ENCODE measurements around the gene CLDN5.
"Not testable (repeated sequence)": the region's sequence is repeated elsewhere in the genome, so short reads cannot be mapped to it uniquely, and the experiment has no call there.

CLDN5 gene

DNA sequence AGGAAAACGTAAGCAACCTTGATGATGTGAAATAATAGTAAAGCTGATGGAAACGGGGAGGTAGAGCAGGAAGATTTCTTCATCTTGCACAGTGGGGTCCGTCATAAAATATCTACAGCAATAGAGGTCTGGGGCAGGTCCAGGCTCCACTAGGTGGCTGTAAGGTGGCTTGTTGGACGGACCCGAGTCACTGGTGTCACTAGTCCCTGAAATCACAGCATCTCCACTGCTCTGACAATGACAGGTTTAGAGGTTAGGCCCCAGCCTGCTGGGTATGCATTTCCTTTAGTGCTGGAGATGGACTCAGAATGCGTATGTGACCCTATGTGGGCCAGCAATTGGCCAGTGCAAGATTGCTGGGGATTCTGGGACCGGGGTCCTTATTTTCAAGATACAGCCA, 25.2 kb upstream of the CLDN5 start:
- peaks cover 15 to 21% (median 18%) of the 10 kb centered on the region in 11 experiments for H3K9me3 ChIP-seq (replicated peaks in 1 of 11)
- no peaks in the 10 kb centered on the region for H4K20me1 ChIP-seq
- H3K9ac ChIP-seq, result no peak overlapping the region
- H3K36me3 ChIP-seq, result no peaks in the 10 kb centered on the region
- H3K4me2 ChIP-seq, result no peak overlapping the region
- no peak overlapping the region for H3K27ac ChIP-seq
- no peak for TF ChIP-seq Cebpa-rat (IDR thresholded peaks at IDR 0.05)
- no peak overlapping the region for H3K4me3 ChIP-seq
- no peaks in the 10 kb centered on the region for H3K27me3 ChIP-seq
- H3K4me1 ChIP-seq, result peaks cover 0 to 5% (median 0%) of the 10 kb centered on the region in 10 experiments; a peak in 2 of 20 replicates

DNA sequence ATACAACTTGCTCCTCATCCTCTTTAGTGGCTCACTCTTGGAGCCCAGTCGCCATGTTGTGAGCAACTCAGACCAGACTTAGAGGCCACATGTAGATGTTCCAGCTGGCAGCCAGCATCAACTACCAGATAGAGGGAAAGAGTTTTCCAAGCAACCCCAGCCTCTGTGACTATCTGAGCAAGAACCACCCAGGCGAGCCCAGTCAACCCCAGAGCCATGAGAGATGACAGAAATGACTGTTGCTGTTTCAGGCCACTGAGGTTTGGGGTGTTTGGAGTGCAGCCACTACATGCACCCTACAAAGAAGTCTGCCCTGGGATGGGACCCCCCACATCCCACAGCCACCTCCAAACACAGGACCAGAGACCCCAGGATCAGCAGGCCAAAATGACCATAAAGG, 24.8 kb upstream of the CLDN5 start:
- no peak for TF ChIP-seq Cebpa-rat (IDR thresholded peaks at IDR 0.05)
- Histone ChIP-seq H4K20me1 (no peaks in the 10 kb centered on the region), H3K9ac (no peak overlapping the region), H3K9me3 (replicated peaks in 1 of 11) (peaks cover 12 to 20% (median 17%) of the 10 kb centered on the region in 11 experiments), H3K4me3 (no peak overlapping the region), H3K4me1 (peaks cover 0 to 5% (median 0%) of the 10 kb centered on the region in 10 experiments; a peak in 2 of 20 replicates), H3K36me3 (no peaks in the 10 kb centered on the region), H3K27me3 (no peaks in the 10 kb centered on the region), H3K27ac (no peak overlapping the region), H3K4me2 (no peak overlapping the region)

GRCh38 chr22:19548427-19548826, 24.2 kb upstream of the CLDN5 start:
- not testable (repeated sequence) for H3K4me1 ChIP-seq, H3K4me3 ChIP-seq, H3K27ac ChIP-seq, H3K9ac ChIP-seq, H3K4me2 ChIP-seq, H3K27me3 ChIP-seq, H3K36me3 ChIP-seq, H4K20me1 ChIP-seq
- H3K9me3 ChIP-seq (replicated peaks in 1 of 11), result peaks cover 6 to 15% (median 12%) of the 10 kb centered on the region in 11 experiments; a peak in 21 of 22 replicates

DNA sequence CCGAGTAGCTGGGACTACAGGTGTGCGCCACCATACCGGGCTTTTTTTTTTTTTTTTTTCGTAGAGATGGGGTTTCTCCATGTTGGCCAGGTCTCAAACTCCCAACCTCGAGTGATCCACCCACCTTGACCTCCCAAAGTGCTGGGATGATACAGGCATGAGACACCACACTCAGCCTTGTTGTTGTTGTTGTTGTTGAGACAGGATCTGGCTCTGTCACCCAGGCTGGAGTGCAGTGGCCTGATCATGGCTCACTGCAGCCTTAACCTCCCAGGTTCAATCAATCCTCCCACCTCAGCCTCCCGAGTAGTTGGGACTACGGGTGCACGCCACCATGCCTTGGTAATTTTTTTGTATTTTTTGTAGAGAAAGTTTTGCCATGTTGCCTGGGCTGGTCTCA, 23.4 kb upstream of the CLDN5 start:
- Histone ChIP-seq H3K27ac (no peak overlapping the region), H4K20me1 (no peaks in the 10 kb centered on the region), H3K4me2 (no peak overlapping the region), H3K9me3 (replicated peaks in 1 of 11) (peaks cover 0 to 7% (median 4%) of the 10 kb centered on the region in 11 experiments; a peak in 8 of 22 replicates), H3K36me3 (no peaks in the 10 kb centered on the region), H3K27me3 (no peaks in the 10 kb centered on the region), H3K4me3 (no peak overlapping the region), H3K4me1 (peaks cover 0 to 5% (median 0%) of the 10 kb centered on the region in 10 experiments; a peak in 2 of 20 replicates), H3K9ac (no peak overlapping the region)
- no peak for TF ChIP-seq Cebpa-rat (IDR thresholded peaks at IDR 0.05)

GRCh38 chr22:19546680-19547079, 22.5 kb upstream of the CLDN5 start:
- Histone ChIP-seq H3K4me2 (no peak overlapping the region), H3K4me3 (no peak overlapping the region), H3K27me3 (no peaks in the 10 kb centered on the region), H3K36me3 (no peaks in the 10 kb centered on the region), H3K9ac (no peak overlapping the region), H4K20me1 (no peaks in the 10 kb centered on the region; a peak in 1 of 22 replicates), H3K4me1 (peaks cover 0 to 5% (median 0%) of the 10 kb centered on the region in 10 experiments; a peak in 2 of 20 replicates), H3K27ac (no peak overlapping the region), H3K9me3 (replicated peaks in 1 of 11) (no peaks in the 10 kb centered on the region)
- peak in 2 of 11 experiments; percentile 24 to 42; a peak in 2 of 22 replicates for TF ChIP-seq Cebpa-rat (IDR thresholded peaks at IDR 0.05)

DNA sequence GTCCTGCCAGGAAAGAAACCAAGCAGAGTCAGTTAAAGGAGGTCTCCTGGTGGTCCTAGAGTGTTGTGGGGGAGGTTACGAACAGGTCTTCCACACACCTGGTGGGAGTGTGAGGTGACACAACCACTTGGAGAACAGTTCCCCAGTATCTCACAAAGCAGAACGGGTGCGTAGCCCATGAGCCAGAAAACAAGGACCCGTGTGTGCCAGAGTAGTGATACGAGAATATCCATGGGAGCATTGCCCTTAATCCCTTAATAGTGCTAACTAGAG, 21.7 kb upstream of the CLDN5 start:
- Histone ChIP-seq H3K4me2 (no peak overlapping the region), H3K9ac (no peak overlapping the region)
- no peak for TF ChIP-seq Cebpa-rat (IDR thresholded peaks at IDR 0.05)

GRCh38 chr22:19543970-19544708, 19.9 kb upstream of the CLDN5 start:
- no peak overlapping the region for H3K9ac ChIP-seq
- H3K36me3 ChIP-seq, result no peaks in the 10 kb centered on the region
- no peaks in the 10 kb centered on the region for H3K9me3 ChIP-seq (replicated peaks in 1 of 11)
- H4K20me1 ChIP-seq, result no peaks in the 10 kb centered on the region; a peak in 1 of 22 replicates
- H3K27me3 ChIP-seq, result no peaks in the 10 kb centered on the region
- no peak for TF ChIP-seq Cebpa-rat (IDR thresholded peaks at IDR 0.05)
- H3K4me1 ChIP-seq, result peaks cover 0 to 5% (median 0%) of the 10 kb centered on the region in 10 experiments; a peak in 2 of 20 replicates
- no peak overlapping the region for H3K4me3 ChIP-seq
- H3K4me2 ChIP-seq, result no peak overlapping the region
- no peak overlapping the region for H3K27ac ChIP-seq

More for the DNA sequence above, 21.7 kb upstream of the CLDN5 start:
- no peaks in the 10 kb centered on the region; a peak in 1 of 22 replicates for H4K20me1 ChIP-seq
- no peaks in the 10 kb centered on the region for H3K27me3 ChIP-seq
- H3K4me1 ChIP-seq, result peaks cover 0 to 5% (median 0%) of the 10 kb centered on the region in 10 experiments; a peak in 2 of 20 replicates
- no peaks in the 10 kb centered on the region for H3K36me3 ChIP-seq
- H3K4me3 ChIP-seq, result no peak overlapping the region
- no peaks in the 10 kb centered on the region for H3K9me3 ChIP-seq (replicated peaks in 1 of 11)
- no peak overlapping the region for H3K27ac ChIP-seq

DNA sequence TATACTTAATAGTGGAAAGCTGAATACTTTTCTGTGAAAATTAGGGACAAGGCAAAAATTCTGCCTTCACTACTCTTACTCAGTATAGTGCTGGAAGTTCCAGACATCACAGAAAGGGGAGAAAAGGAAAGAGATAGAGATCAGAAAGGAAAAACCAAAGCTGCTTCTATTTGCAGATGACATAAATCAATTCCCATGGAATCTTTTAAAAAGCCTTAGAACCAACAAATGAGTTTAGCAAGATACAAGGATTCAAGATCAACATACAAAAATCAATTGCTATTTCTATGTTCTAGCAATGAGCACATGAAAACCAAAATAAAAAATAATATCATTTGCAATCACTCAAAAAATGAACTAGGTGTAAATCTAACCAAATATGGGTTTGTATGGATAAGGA, 16.2 kb upstream of the CLDN5 start:
- H3K27me3 ChIP-seq, result no peaks in the 10 kb centered on the region
- H3K9me3 ChIP-seq (replicated peaks in 1 of 11), result no peaks in the 10 kb centered on the region
- H3K27ac ChIP-seq, result no peak overlapping the region
- H3K36me3 ChIP-seq, result no peaks in the 10 kb centered on the region
- no peak overlapping the region for H3K9ac ChIP-seq
- no peak for TF ChIP-seq Cebpa-rat (IDR thresholded peaks at IDR 0.05)
- H3K4me3 ChIP-seq, result no peak overlapping the region
- H3K4me2 ChIP-seq, result no peak overlapping the region
- H4K20me1 ChIP-seq, result no peaks in the 10 kb centered on the region; a peak in 1 of 22 replicates
- H3K4me1 ChIP-seq, result peaks cover 0 to 8% (median 0%) of the 10 kb centered on the region in 10 experiments; a peak in 5 of 20 replicates

- Histone ChIP-seq H3K27ac (no peak overlapping the region), H3K9ac (no peak overlapping the region), H4K20me1 (no peaks in the 10 kb centered on the region; a peak in 1 of 22 replicates), H3K4me3 (no peak overlapping the region), H3K9me3 (replicated peaks in 1 of 11) (no peaks in the 10 kb centered on the region), H3K4me2 (peak overlapping the region in 3 of 11 experiments; percentile 14 to 50 (median 23); a peak in 5 of 22 replicates), H3K27me3 (no peaks in the 10 kb centered on the region), H3K36me3 (no peaks in the 10 kb centered on the region), H3K4me1 (peaks cover 0 to 18% (median 7%) of the 10 kb centered on the region in 10 experiments; a peak in 12 of 20 replicates)
- TF ChIP-seq Cebpa-rat (IDR thresholded peaks at IDR 0.05), result no peak
These were observed 13.8 kb upstream of the CLDN5 start for GRCh38 chr22:19537941-19538488.

GRCh38 chr22:19536564-19536963, 12.4 kb upstream of the CLDN5 start:
- Histone ChIP-seq H3K9me3 (replicated peaks in 1 of 11) (no peaks in the 10 kb centered on the region), H3K4me1 (peaks cover 0 to 18% (median 7%) of the 10 kb centered on the region in 10 experiments; a peak in 12 of 20 replicates), H4K20me1 (no peaks in the 10 kb centered on the region), H3K4me2 (no peak overlapping the region), H3K36me3 (no peaks in the 10 kb centered on the region), H3K4me3 (no peak overlapping the region), H3K27ac (no peak overlapping the region), H3K27me3 (no peaks in the 10 kb centered on the region), H3K9ac (no peak overlapping the region)
- no peak for TF ChIP-seq Cebpa-rat (IDR thresholded peaks at IDR 0.05)
